Tibial nerve (tissue), 4 donors: Measurements from ENCODE around the gene LCN9.

Experiments used
- CTCF ChIP-seq, 5 experiments: fragments of 200-600 bp in 3 of 5; fragments of 450-650 bp in 2 of 5; sonication (generic) in 3 of 5; IDR thresholded peaks; one replicate each; pipeline ENCODE4 v1.5.1; 2016 to 2019; ENCODE audit warnings: antibody characterized with exemption in 5 of 5, mild to moderate bottlenecking in 3 of 5, moderate library complexity in 2 of 5
- EP300 ChIP-seq, 2 donors: sonication (generic); formaldehyde crosslinking; IDR thresholded peaks; one replicate each; pipeline ENCODE4 v1.6.1; 2017; ENCODE audit warnings: antibody characterized with exemption in 2 of 2, mild to moderate bottlenecking in 1 of 2
- POLR2A ChIP-seq, 2 donors: fragments of 450-650 bp; IDR thresholded peaks; one replicate each; pipeline ENCODE4 v1.6.1; 2017; ENCODE audit warnings: antibody characterized with exemption in 2 of 2, mild to moderate bottlenecking in 2 of 2, moderate library complexity in 2 of 2

GRCh38 chr9:135666534-135667462, 3.7 kb downstream of the LCN9 start:
- no peak for TF ChIP-seq CTCF (IDR thresholded peaks at IDR 0.05)
- no peak for TF ChIP-seq POLR2A (IDR thresholded peaks at IDR 0.05)
- no peak for TF ChIP-seq EP300 (IDR thresholded peaks at IDR 0.05)
